Suprapubic skin (tissue), 4 donors: ENCODE data around the gene KRT81.

Experiments
- EP300 ChIP-seq: sonication (generic); formaldehyde crosslinking; IDR thresholded peaks from one replicate; pipeline ENCODE4 v1.6.1; 2017; ENCODE audit warnings: antibody characterized with exemption
- POLR2A ChIP-seq, 2 donors: fragments of 450-650 bp; IDR thresholded peaks; one replicate each; pipeline ENCODE4 v1.6.1; 2017; ENCODE audit warnings: antibody characterized with exemption in 2 of 2, mild to moderate bottlenecking in 2 of 2, moderate library complexity in 2 of 2
- POLR2AphosphoS5 ChIP-seq, 3 donors: sonication (generic); formaldehyde crosslinking; IDR thresholded peaks; one replicate each; pipeline ENCODE4 v1.6.1; 2017; ENCODE audit warnings: antibody characterized with exemption in 3 of 3
- TF ChIP-seq, protein P1 (sequence below), 2 donors: fragments of 200-600 bp in 1 of 2; fragments of 450-650 bp in 1 of 2; sonication (generic) in 1 of 2; IDR thresholded peaks; one replicate each; pipeline ENCODE4 v1.5.1; 2016 to 2019; ENCODE audit warnings: antibody characterized with exemption in 2 of 2, mild to moderate bottlenecking in 1 of 2, moderate library complexity in 1 of 2

DNA sequence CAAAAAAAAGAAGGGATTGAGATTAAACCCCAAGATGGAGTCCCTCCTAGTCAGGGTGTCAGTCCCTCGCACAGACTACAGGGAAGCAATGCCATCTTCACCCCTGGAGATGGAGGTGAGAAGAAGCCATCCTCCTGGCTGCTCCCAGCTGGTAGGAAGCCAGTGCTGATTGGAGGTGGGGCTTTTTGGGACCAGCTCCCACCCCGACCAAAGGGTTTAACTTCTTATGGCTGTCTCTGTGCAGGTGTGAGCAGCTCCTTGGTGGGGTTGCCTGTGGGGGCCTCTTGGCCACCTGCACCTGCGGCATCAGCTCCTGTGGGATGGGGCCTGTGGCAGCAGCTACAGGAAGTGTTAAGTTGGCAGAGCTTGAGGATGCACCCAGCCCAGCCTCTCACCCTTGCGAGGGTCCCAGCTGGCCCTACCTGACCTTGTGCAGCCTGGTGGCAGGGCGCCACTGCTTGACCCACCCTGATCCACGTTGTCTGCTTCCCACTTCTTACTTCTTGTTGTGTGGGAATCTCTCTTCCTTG lies 20.7 kb downstream of the KRT81 start:
- TF ChIP-seq, protein P1, sequence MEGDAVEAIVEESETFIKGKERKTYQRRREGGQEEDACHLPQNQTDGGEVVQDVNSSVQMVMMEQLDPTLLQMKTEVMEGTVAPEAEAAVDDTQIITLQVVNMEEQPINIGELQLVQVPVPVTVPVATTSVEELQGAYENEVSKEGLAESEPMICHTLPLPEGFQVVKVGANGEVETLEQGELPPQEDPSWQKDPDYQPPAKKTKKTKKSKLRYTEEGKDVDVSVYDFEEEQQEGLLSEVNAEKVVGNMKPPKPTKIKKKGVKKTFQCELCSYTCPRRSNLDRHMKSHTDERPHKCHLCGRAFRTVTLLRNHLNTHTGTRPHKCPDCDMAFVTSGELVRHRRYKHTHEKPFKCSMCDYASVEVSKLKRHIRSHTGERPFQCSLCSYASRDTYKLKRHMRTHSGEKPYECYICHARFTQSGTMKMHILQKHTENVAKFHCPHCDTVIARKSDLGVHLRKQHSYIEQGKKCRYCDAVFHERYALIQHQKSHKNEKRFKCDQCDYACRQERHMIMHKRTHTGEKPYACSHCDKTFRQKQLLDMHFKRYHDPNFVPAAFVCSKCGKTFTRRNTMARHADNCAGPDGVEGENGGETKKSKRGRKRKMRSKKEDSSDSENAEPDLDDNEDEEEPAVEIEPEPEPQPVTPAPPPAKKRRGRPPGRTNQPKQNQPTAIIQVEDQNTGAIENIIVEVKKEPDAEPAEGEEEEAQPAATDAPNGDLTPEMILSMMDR (IDR thresholded peaks at IDR 0.05) = no peak
- TF ChIP-seq POLR2AphosphoS5 (IDR thresholded peaks at IDR 0.05) = no peak
- no peak for TF ChIP-seq POLR2A (IDR thresholded peaks at IDR 0.05)
- TF ChIP-seq EP300 = no peak
